GM18498 (cell line): ENCODE measurements around the gene APRT.

Experiments
- ATAC-seq: cut with Tn5 transposase; IDR thresholded peaks from one replicate; pipeline ENCODE4 v1.9.1; 2021; ENCODE audit warnings: mild to moderate bottlenecking, moderate library complexity; ENCODE audit not compliant: unreplicated experiment

APRT gene

DNA sequence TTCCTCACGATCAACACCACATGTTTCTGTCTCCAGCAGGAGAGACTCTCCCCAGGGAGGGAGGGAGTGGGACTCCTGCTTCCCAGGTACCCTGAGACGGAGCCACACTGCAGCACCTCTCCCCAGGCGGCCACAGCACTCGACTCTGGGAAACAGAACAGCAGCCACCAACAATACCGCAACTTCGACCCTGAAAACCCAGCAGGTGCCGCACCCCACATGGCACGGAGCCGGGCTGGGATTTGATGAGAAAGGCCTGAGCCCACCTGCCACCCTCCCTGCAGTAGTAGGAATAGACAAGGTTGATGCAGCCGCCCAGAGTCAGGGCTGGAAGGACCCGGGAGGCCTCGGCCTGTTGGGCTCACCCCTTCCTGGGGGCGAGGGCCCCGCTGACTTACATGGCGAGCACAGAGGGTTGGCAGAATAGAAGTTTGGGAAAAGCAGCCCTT, 30.6 kb upstream of the APRT start:
- no peak for ATAC-seq

DNA sequence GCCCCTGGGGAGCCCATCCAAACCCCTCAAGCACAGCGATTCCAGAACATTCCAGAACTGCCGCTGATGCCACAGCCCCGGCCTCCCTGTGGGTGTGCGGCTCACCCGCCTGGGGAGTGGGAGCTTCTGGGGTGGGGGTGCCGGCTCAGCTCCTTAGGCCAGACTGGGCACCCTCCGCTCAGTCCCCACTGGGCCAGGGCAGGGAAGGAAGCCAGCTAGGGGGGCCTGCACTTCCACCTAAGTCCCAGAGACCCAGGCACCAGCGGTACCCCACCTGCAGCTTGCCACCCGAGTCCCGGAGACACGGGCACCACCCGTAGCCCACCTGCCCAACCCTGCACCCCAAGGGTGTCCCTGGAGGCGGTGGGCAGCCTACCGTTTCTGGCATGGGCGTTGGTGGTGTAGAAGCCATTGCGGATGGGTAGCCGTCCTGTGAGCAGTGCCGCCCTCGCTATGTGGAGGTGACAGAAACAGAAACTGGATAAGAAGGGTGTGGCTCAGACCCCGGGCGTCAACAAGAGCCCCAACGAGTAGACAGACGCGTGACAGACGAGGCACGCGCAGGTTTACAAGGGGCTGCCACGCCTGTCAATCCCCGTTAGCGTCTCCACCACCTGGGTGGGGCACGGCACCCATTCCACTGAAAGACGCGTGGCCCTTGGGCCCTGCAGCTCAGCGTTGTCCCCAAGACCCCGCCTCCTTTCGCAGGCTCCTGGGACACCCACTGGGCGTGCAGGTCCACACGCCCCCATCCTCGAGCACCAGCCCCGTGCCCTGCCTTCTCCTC, 30.0 kb upstream of the APRT start:
- no peak for ATAC-seq

DNA sequence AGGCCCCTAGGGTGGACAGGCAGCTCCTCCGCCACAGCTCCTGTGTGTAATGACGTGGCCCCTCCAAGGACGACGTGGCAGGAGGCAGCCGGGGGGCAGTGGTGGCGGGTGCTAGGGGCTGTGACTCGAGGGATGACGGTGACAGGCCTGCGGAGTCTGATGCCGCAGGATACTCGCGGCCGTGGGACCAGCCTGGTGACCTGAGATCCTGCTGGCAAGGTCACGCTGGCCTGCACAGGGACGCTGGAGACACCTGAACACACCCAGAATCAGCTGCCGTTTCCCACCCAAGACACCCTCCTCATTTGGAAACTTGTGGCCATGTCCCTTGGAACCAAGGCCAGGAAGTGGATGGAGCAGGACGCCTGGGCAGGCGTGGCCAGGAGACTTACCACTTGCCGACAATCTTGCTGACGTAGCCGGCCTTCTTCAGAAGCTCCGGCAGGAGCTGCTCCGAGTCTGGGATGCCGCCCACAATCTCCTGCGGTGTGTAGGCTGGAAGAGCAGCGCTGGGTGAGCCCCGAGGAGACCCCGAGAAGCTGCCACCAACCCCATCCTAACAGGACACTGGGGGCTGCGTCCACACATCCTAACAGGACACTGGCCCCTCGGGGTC, 29.0 kb upstream of the APRT start:
- no peak for ATAC-seq

DNA sequence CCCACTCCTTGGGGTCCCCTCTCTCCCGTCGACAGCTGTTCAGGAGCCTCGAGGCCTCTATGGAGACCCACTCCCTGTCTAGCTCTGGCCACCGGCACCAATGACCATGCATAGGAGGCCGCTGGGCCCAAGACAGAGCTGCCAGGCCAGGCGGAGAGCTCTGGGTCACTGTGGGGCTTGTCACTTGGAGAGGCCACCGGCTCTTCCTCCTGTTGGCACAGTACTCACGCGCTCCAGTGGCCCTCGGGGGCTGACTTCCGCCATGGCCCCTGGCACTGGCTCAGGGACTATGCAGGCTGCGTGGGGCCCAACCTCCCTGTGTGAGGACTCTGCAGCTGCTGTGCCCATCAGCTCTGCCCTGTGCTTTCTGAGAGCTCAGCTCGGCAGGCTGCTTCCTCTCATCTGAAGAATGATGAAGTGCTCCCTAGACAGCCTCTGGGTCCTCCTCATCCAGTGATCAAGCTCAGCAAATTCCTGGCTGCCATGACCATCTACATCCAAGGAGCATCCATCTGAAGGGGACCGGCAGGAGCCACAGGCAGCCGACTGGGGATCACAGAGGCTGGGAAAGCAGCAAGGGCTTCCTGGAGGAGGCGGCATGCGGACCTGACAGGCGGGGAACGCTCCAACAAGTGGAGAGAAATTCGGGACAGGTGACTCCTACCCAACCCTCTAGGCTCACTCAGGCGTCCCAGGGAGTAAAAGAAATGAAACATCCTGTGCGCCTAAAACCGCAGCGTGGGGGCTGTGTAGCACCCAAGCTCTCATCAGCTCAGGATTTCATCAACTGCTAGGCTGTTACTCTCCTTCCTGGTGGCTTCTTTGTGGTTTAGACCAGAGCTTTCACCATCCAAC, 28.2 kb upstream of the APRT start:
- ATAC-seq, result no peak

DNA sequence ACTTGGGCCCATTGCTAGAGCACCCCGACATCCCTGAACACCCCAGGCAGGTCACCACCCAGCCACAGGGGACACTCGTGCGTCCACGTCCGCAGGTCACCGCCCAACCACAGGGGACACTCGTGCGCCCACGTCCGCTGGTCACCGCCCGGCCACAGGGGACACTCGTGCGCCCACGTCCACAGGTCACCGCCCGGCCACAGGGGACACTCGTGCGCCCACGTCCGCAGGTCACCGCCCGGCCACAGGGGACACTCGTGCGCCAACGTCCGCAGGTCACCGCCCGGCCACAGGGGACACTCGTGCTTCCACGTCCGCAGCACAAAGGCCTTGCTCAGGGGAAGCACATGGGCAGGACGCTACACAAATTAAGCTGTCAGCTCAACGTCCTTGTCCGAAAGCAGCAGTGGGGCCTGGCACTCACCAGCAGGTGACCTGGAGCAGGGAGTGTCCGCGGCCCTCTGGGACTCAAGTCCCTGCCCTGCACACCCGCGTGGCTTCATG, 27.4 kb upstream of the APRT start:
- no peak for ATAC-seq

DNA sequence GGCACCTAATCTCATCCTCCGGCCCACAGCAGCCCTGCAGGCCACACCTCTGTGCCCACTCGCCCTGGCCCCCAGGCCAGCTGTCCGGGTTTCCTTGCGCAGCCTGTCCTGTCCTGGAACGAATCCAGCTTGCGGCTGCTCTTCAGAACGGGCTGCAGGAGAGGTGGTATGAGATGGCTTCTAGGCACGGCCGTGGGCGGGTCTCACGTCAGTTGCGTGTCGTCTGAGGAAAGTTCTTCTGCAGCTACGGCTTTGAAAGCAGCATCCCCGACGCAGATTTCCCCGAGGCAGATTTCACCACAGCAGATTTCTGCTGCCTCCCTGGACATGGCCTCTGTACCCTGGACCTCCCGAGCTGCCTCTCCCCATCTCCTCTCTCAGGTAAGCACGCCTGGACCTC, 26.8 kb upstream of the APRT start:
- ATAC-seq, result no peak

DNA sequence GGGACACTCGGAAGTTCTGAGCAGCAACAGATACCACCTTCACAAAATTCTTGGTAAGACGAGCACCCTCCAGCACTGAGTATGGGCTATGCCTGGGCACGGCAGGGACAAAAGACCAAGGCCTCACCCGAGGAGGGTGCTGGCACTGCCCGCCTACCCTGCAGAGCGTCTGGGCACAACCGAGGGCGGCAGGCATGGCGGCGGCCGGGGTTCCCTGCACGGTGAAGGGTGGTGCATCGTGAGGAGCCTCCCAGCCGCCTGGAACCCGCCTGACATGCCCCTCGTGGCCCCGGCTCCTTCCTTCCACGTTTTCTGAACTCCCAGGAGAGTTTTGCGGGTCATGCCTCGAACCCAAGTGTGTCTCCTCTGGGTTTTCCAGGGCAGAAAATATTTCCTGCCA, 26.1 kb upstream of the APRT start:
- ATAC-seq, result no peak

DNA sequence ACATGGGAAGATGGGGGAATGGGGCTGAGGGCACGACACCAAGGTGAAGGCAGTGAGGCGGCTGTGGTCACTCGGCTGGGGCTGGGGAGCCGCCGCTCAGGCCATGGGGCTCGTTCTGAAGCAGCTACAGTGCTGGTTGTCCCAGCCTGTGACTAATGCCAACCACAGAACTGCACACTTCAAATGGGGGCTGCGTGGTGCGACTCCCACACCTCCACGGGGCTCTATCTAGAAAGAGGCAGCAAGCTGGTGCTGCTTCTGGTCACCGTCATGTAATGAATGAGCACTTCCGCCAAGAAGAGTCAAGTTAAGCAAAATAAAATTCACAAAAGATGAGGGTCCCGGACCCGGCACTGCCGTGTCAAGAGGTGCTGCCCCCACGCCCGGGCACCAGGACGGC, 25.1 kb upstream of the APRT start:
- ATAC-seq, result no peak

DNA sequence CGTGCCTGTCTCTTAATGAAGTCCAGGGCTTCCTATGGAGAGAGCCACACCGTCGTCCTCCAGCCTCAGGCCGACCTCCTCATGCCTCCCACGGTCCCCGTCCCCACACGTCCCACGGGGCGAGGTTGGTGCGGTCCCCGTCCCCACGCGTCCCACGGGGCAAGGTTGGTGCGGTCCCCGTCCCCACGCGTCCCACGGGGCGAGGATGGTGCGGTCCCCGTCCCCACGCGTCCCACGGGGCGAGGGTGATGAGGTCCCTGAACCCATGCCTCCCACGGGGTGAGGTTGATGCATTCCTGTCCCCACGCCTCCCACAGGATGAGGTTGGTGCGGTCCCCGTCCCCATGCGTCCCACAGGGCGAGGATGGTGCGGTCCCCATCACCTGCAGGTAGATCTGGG, 24.1 kb upstream of the APRT start:
- no peak for ATAC-seq

DNA sequence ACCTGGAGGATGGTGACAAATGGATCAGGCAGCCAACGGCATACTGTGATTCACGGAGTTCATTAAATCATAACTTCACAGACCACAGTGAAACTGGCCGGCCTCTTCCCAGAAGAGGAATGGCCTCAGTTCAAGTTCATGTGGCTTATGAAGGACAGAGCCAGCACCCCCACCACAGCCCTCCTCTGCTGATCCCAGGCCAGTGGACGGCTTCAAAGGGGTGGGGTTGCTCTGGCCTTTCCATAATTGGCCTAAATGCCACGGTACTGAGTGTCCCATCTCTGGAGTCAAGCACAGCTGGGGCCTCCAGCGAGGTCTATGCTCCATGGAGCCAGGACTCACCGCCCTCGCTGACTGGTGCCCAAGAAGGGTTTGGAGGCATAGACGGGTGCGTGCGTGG, 23.7 kb upstream of the APRT start:
- no peak for ATAC-seq

DNA sequence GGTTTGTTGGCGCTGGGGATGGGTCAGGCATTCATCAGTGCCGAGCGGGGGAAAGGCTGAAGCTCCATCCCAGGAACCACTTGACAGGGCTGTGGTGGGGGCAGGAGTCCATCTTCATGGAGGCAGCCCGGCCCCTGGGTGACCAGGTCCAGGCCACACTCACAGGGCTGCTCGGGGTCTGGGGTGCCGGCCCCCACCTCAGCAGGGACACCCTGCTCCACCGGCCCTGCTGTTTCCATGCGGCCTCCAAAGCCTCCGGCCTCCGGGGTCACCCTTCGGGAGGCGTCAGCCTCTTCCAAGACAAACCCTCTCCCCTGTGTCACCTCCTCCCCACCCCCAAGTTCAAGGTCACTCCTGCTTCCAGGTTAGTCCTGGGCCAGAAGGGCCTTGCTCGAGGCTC, 22.9 kb upstream of the APRT start:
- no peak for ATAC-seq

DNA sequence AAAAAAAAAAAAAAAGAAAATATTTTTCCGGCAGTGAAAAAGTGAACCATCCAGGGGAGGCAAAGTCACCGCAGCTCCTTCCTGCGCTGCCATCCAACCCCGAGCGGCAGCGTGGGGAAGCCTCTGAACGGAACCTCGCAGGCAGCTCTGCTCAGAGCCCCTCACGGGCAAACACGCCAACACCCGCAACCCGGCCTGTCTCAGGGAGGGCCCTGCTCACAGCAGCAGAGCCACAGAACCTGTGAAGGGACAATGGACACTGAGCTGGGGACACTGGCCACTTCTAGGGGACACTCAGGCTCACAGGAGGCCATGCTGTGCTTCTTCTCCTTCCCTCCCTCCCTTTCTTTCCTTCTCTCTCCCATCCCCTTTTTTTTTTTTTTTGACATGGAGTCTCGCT, 21.4 kb upstream of the APRT start:
- ATAC-seq, result no peak

DNA sequence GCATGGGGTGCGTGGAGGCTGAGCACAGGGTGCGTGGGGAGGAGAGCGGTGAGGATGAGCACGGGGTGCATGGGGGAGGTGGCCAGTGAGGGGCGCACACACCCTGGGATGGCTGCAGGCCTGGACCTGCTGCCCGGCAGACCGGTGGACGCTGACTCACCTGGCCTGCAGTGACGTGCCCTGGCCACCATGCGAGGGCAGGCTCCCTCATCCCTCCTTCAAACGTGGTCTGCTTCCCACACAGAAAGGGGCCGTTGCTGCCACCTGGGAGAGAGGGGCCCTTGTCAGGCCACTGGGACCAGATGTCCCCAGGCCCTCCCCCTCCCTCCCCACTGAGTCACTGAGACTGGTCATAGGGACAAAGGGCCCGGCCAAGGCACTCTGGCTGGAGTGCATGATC, 20.1 kb upstream of the APRT start:
- ATAC-seq, result no peak

DNA sequence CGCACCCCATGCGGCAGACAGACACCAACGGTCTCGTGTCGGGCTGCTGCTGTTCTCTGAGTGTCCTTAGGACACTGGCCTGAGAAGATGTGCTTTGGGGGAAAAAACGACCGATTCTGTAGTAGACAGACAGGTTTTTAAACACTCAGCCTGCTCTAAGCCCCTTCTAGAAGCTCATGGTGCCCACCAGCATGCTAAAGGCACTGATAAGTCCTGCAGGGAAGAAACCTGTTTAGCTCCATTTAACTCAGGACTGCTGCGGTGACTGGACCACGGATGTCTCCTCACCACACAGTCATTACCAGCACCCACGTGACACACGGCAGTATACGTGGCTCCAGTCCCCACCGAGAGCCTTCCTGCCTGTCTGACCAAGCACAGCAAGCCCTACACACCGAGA, 19.1 kb upstream of the APRT start:
- ATAC-seq, result no peak

DNA sequence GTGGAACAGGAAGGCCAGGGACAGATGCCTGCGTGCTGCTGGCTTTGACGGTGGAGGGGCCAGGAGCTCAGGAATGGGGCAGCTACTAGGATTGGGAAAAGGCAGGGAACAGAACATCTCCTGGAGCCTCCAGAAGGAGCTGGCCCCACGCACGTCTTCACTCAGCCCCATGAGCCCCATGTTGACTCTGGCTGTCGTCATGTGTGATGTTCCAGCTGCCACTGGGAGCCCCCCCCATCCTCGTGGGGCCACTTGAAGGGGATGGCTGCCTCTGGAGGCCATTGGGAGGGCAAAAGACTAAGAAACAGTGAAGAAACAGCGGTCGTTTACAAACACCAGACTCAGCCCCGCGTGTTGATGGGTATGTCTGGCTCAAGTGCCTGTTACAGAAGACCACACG, 18.5 kb upstream of the APRT start:
- no peak for ATAC-seq

DNA sequence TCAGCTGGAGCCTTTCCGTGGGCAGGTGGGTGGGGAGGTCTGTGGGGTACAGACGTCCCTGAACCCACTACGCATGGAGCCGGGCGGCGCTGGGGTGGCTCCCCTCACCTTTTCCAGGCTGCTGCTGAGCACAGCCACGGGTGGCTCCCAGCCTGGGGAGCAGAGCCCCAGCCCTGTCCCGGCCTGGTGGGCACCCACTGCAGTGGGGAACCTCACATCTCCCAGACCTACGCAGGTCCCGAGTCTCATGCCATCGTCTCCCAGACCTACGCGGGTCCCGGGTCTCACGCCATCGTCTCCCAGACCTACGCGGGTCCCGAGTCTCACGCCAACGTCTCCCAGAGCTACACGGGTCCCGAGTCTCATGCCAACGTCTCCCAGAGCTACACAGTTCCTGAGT, 17.0 kb upstream of the APRT start:
- no peak for ATAC-seq

DNA sequence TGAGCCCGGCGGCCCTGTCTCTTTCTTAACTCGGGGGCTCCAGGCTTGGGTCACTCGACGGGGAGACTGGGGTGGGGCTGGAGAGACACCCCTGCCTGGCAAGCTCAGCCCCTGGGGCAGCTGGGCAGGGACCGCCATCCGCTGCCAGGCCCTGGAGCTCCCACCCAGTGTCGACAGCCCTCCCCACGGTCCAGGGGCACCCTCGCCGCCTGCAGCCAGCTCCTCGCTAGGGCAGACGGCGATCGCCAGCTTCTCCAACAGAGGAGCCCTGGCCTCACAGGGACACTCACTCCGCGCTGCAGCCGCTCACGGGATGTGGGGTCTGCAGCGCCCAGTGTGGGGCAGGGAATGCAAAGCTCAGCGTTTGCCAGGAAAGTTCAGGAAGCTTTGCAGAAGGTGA, 16.0 kb upstream of the APRT start:
- ATAC-seq, result no peak

DNA sequence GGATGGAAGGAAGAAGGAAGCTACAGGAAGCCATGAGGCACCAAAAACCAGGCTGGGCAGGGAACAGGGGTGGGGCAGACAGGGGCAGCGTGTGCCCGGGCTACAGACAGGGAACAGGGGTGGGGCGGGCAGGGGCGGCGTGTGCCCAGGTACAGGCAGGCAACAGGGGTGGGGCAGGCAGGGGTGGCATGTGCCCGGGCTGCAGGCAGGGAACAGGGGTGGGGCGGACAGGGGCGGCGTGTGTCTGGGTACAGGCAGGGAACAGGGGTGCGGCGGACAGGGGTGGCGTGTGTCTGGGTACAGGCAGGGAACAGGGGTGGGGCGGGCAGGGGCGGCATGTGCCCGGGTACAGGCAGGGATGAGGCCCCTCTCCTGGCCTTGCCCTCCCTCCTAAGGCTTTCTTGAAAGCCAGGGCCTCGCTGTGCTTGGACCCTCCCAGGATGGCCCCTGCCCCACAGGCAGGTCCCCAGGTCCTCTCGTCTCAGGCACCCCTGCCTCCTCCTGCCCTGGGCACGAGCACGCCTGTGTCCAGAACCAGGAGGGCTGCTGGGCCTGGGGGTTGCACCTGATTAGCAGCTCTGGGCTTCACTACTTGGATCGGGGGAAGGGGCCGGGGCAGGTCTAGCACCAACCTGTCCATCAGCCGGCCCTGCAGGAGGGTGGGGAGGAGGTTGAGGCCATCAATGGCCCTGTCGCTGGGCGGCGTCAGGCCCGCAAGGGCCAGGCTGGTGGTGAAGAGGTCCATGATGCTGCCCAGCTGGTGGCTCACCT, 14.5 kb upstream of the APRT start:
- no peak for ATAC-seq

DNA sequence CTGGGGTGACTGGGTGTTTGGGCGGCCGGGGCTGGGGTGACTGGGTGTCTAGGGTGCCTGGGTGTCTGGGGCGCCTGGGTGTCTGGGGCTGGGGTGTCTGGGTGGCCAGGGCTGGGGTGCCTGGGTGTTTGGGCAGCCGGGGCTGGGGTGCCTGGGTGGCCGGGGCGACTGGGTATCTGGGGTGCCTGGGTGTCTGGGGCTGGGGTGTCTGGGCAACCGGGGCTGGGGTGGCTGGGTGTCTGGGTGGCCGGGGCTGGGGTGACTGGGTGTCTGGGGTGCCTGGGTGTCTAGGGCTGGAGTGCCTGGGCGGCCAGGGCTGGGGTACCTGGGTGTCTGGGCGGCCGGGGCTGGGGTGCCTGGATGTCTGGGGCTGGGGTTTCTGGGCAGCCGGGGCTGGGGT, 13.4 kb upstream of the APRT start:
- no peak for ATAC-seq

DNA sequence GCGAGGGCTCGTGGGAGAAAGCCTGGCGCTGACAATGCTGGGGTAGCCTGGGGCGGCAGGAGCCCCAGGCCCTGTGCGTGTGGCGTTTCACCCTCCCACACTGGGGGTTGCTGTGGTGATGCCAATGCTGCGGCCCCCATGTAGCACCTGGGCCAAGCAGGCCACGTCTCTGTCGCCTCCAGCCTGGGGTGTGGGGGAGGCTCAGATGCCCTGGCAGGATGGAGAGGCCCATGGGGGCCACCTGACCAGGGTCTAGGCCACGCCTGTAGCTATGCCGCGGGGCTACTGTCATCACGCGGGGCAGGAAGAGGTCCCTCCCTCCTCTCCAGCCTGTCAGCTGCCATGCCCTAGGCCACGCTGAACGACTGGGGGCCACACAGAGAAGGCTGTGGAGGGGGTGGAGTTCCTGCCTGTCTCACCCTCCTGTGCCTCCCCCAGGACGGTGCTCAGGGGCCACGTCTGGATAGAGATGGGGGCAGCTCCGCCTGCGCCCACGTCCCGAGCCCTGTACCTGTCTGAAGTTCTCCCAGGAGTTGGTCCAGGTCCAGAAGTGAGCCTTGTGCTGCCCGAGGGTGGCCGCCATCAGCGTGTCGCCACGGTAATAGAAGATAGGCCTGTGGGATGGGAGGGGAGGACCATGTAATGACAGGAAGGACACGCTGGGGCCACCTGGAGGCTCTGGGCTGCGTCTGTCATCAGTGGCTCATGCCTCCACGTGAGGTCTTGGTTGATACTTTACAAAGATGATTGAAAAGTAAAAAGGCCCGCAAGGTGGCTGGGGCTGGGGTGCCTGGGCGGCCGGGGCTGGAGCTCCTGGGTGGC, 12.7 kb upstream of the APRT start:
- ATAC-seq, result no peak
